Ishikawa (cell line): ENCODE data around the gene GOSR2.

ENCODE experiments used
- CEBPB ChIP-seq: IDR thresholded peaks from 2 replicates; pipeline ENCODE4 v1.6.1; 2012
- CREB1 ChIP-seq: IDR thresholded peaks from 2 replicates; pipeline ENCODE4 v1.6.1; 2012; ENCODE audit warnings: low read depth
- EP300 ChIP-seq: IDR thresholded peaks from 2 replicates; pipeline ENCODE4 v1.6.1; 2012; ENCODE audit warnings: borderline replicate concordance
- FOXM1 ChIP-seq: IDR thresholded peaks from 2 replicates; pipeline ENCODE4 v1.6.1; 2012; ENCODE audit warnings: low read depth, borderline replicate concordance
- MAX ChIP-seq: IDR thresholded peaks from 2 replicates; pipeline ENCODE4 v1.6.1; 2012
- NFIC ChIP-seq: IDR thresholded peaks from 2 replicates; pipeline ENCODE4 v1.6.1; 2012
- RAD21 ChIP-seq: IDR thresholded peaks from 2 replicates; pipeline ENCODE4 v1.6.1; 2012; ENCODE audit warnings: low read depth
- TAF1 ChIP-seq: IDR thresholded peaks from 2 replicates; pipeline ENCODE4 v1.6.1; 2012; ENCODE audit warnings: low read depth, mild to moderate bottlenecking
- TCF12 ChIP-seq: IDR thresholded peaks from 2 replicates; pipeline ENCODE4 v1.6.1; 2012; ENCODE audit warnings: low read depth
- TEAD4 ChIP-seq: IDR thresholded peaks from 2 replicates; pipeline ENCODE4 v1.6.1; 2012
- YY1 ChIP-seq: IDR thresholded peaks from 2 replicates; pipeline ENCODE4 v1.6.1; 2012; ENCODE audit warnings: low read depth

GRCh38 chr17:46986366-46986765 is 63.4 kb downstream of the GOSR2 start:
- no peak for TF ChIP-seq TAF1
- no peak for TF ChIP-seq MAX
- no peak for TF ChIP-seq FOXM1
- no peak for TF ChIP-seq CEBPB
- no peak for TF ChIP-seq YY1
- no peak for TF ChIP-seq TCF12
- TF ChIP-seq RAD21, result no peak
- TF ChIP-seq NFIC, result no peak
- TF ChIP-seq TEAD4, result no peak
- TF ChIP-seq CREB1, result no peak
- no peak for TF ChIP-seq EP300
